Thymus (tissue), 11 donors: ENCODE data around the gene ANG. TPM values are rescaled to one million over a fixed set of nuclear protein-coding genes. Genes with fewer than 3 reads are reported as not detected.

Experiments used
- DNase-seq, 9 donors: peaks; one replicate each; pipeline ENCODE4 v3.0.0-alpha.2; 2013; ENCODE audit warnings: low spot score in 9 of 9, low read depth in 6 of 9, missing footprints in 1 of 9
- H3K27ac ChIP-seq, 2 donors: one replicate each; pipeline ENCODE4 v1.5.1; 2013; ENCODE audit warnings: control low read depth in 1 of 2, low read depth in 1 of 2, low read length in 1 of 2, mild to moderate bottlenecking in 1 of 2, moderate library complexity in 1 of 2
- H3K27me3 ChIP-seq, 2 donors: one replicate each; pipeline ENCODE4 v1.5.1; 2013; ENCODE audit warnings: low read length in 1 of 2; ENCODE audit not compliant: control insufficient read depth in 2 of 2, insufficient read depth in 1 of 2
- H3K36me3 ChIP-seq, 2 donors: one replicate each; pipeline ENCODE4 v1.5.1; 2013; ENCODE audit warnings: low read length in 1 of 2, mild to moderate bottlenecking in 1 of 2, moderate library complexity in 1 of 2; ENCODE audit not compliant: control insufficient read depth in 2 of 2, insufficient read depth in 2 of 2
- H3K4me1 ChIP-seq, 2 donors: one replicate each; pipeline ENCODE4 v1.5.1; 2013; ENCODE audit warnings: low read length in 2 of 2; ENCODE audit not compliant: control insufficient read depth in 2 of 2, insufficient read depth in 2 of 2
- H3K4me3 ChIP-seq, 2 donors: one replicate each; pipeline ENCODE4 v1.5.1; 2013; ENCODE audit warnings: low read length in 2 of 2, control low read depth in 1 of 2, mild to moderate bottlenecking in 1 of 2
- H3K9me3 ChIP-seq, 2 donors: one replicate each; pipeline ENCODE4 v1.5.1; 2013; ENCODE audit warnings: low read length in 1 of 2, mild to moderate bottlenecking in 1 of 2; ENCODE audit not compliant: control insufficient read depth in 2 of 2, insufficient read depth in 1 of 2
- WGBS: extraction: QIAGEN DNeasy Blood & Tissue Kit; methylation state at CpG from one replicate; pipeline ENCODE4 v1.1.7; 2013; 5-methylcytosine and 5-hydroxymethylcytosine counted together
- polyA plus RNA-seq: library from polyadenylated mRNA; stranded (reverse); fragments of 200-250 nt; gene quantifications from one replicate; pipeline ENCODE4 v1.2.3, GENCODE V29; 2013
- total RNA-seq: library from RNA; stranded (reverse); fragments of 120-200 nt; gene quantifications from one replicate; pipeline ENCODE4 v1.2.4, GENCODE V29; 2013
- donor health status: healthy.

ANG gene
- total and polyA plus RNA-seq, 2 donors: 0.99 to 9.1 TPM

GRCh38 chr14:20682127-20682434 is 6.5 kb upstream of the ANG start:
- H3K36me3 ChIP-seq: no peaks in the 10 kb centered on the region
- peaks cover 0 to 15% of the 10 kb centered on the region in 2 donors for H3K27me3 ChIP-seq
- no peaks in the 10 kb centered on the region for H3K9me3 ChIP-seq
- peak overlapping the region; percentile 93 to 99 for H3K27ac ChIP-seq
- 2% methylated on average over 11 of the region's 11 CpGs for WGBS
- no peak for DNase-seq
- peak overlapping the region; percentile 74 to 82 for H3K4me3 ChIP-seq
- H3K4me1 ChIP-seq: peaks cover 17 to 35% of the 10 kb centered on the region in 2 donors

- Histone ChIP-seq H3K27ac (peak overlapping the region; percentile 93 to 99), H3K4me1 (peaks cover 17 to 35% of the 10 kb centered on the region in 2 donors), H3K4me3 (peak overlapping the region; percentile 74 to 82), H3K27me3 (peaks cover 0 to 15% of the 10 kb centered on the region in 2 donors), H3K36me3 (no peaks in the 10 kb centered on the region), H3K9me3 (no peaks in the 10 kb centered on the region)
- peak; percentile 50 to 90 (median 67) for DNase-seq
- under 1% methylated on average over 40 of the region's 40 CpGs for WGBS
Measured at GRCh38 chr14:20682435-20683124, 6.0 kb upstream of the ANG start.

- H3K27ac ChIP-seq: peak overlapping the region; percentile 93 to 99
- DNase-seq: peak; percentile 61 to 90 (median 71)
- H3K4me3 ChIP-seq: peak overlapping the region; percentile 74 to 82
- H3K9me3 ChIP-seq: no peaks in the 10 kb centered on the region
- H3K36me3 ChIP-seq: no peaks in the 10 kb centered on the region
- H3K27me3 ChIP-seq: peaks cover 0 to 15% of the 10 kb centered on the region in 2 donors
- peaks cover 17 to 35% of the 10 kb centered on the region in 2 donors for H3K4me1 ChIP-seq
- WGBS: under 1% methylated on average over 38 of the region's 38 CpGs
Measured at GRCh38 chr14:20683125-20683890, 5.3 kb upstream of the ANG start.

- H3K4me3 ChIP-seq: peak within 1 kb of the TSS; percentile 74 to 82
- H3K4me1 ChIP-seq: peaks cover 17 to 35% of the 10 kb centered on the region in 2 donors
- no peaks in the 10 kb centered on the region for H3K36me3 ChIP-seq
- H3K27ac ChIP-seq: peak within 1 kb of the TSS; percentile 93 to 99
- under 1% methylated on average over 42 of the region's 42 CpGs for WGBS
- peaks cover 0 to 15% of the 10 kb centered on the region in 2 donors for H3K27me3 ChIP-seq
- DNase-seq: peak in 7 of 9 donors; percentile 54 to 89 (median 78)
- H3K9me3 ChIP-seq: no peaks in the 10 kb centered on the region
Measured at GRCh38 chr14:20683891-20684661, 4.5 kb upstream of the ANG start, which contains the start of gene RNASE4. Gene RNASE4 (plus strand): TSS chr14:20684560. CDS start chr14:20699372, 14,812 bp downstream.

- Histone ChIP-seq H3K36me3 (no peaks in the 10 kb centered on the region), H3K4me3 (peak overlapping the region; percentile 74 to 82), H3K27me3 (peaks cover 0 to 15% of the 10 kb centered on the region in 2 donors), H3K4me1 (peaks cover 17 to 35% of the 10 kb centered on the region in 2 donors), H3K27ac (peak overlapping the region; percentile 72 to 89), H3K9me3 (no peaks in the 10 kb centered on the region)
- no peak for DNase-seq
- WGBS: 35% methylated on average over 22 of the region's 22 CpGs
Measured at GRCh38 chr14:20684662-20685456, 3.7 kb upstream of the ANG start.

GRCh38 chr14:20686386-20687143 is 2.0 kb upstream of the ANG start:
- Histone ChIP-seq H3K27me3 (peaks cover 0 to 15% of the 10 kb centered on the region in 2 donors), H3K36me3 (no peaks in the 10 kb centered on the region), H3K4me3 (no peak overlapping the region), H3K9me3 (no peaks in the 10 kb centered on the region), H3K4me1 (peaks cover 6 to 21% of the 10 kb centered on the region in 2 donors), H3K27ac (no peak overlapping the region)
- WGBS: 90% methylated on average over 7 of the region's 7 CpGs
- no peak for DNase-seq

- no peak for DNase-seq
- peaks cover 0 to 14% of the 10 kb centered on the region in 2 donors for H3K4me1 ChIP-seq
- H3K27ac ChIP-seq: no peak overlapping the region
- H3K9me3 ChIP-seq: no peaks in the 10 kb centered on the region
- no peaks in the 10 kb centered on the region for H3K36me3 ChIP-seq
- H3K27me3 ChIP-seq: peaks cover 0 to 15% of the 10 kb centered on the region in 2 donors
- 97% methylated on average over 5 of the region's 5 CpGs for WGBS
- H3K4me3 ChIP-seq: no peak overlapping the region
Measured at GRCh38 chr14:20687362-20688166, 1.0 kb upstream of the ANG start.
